HG03196 (cell line): ENCODE results near the gene CLSTN2.
"Not testable (repeated sequence)": the region's sequence is repeated elsewhere in the genome, so short reads cannot be mapped to it uniquely, and the experiment has no call there.

Experiments
- ATAC-seq: cut with Tn5 transposase; IDR thresholded peaks from one replicate; pipeline ENCODE4 v1.9.1; 2021; ENCODE audit not compliant: unreplicated experiment

Gene CLSTN2

GRCh38 chr3:140403079-140403478 lies 468.1 kb downstream of the CLSTN2 start:
- no peak for ATAC-seq

GRCh38 chr3:140403608-140404007 lies 468.6 kb downstream of the CLSTN2 start:
- ATAC-seq, result no peak

GRCh38 chr3:140406655-140407054 lies 471.7 kb downstream of the CLSTN2 start:
- no peak for ATAC-seq

- no peak for ATAC-seq
Measured at GRCh38 chr3:140408252-140408651, 473.3 kb downstream of the CLSTN2 start.

- ATAC-seq, result no peak
Measured at GRCh38 chr3:140416666-140417065, 481.7 kb downstream of the CLSTN2 start.

- ATAC-seq, result no peak
Measured at GRCh38 chr3:140420621-140421357, 485.8 kb downstream of the CLSTN2 start.

GRCh38 chr3:140421884-140422283 lies 486.9 kb downstream of the CLSTN2 start:
- ATAC-seq, result no peak

GRCh38 chr3:140423146-140423545 lies 488.2 kb downstream of the CLSTN2 start:
- no peak for ATAC-seq

- ATAC-seq, result not testable (repeated sequence)
Measured at GRCh38 chr3:140423574-140423973, 488.6 kb downstream of the CLSTN2 start.

GRCh38 chr3:140424211-140424610 lies 489.2 kb downstream of the CLSTN2 start:
- no peak for ATAC-seq

- no peak for ATAC-seq
Measured at GRCh38 chr3:140424726-140425125, 489.7 kb downstream of the CLSTN2 start.

GRCh38 chr3:140427786-140428185 lies 492.8 kb downstream of the CLSTN2 start:
- no peak for ATAC-seq

- ATAC-seq, result no peak
Measured at GRCh38 chr3:140428380-140428779, 493.4 kb downstream of the CLSTN2 start.

- no peak for ATAC-seq
Measured at GRCh38 chr3:140429791-140430190, 494.8 kb downstream of the CLSTN2 start.

GRCh38 chr3:140430494-140430893 lies 495.5 kb downstream of the CLSTN2 start:
- ATAC-seq, result no peak

GRCh38 chr3:140432229-140432669 lies 497.3 kb downstream of the CLSTN2 start:
- no peak for ATAC-seq

GRCh38 chr3:140433431-140433830 lies 498.4 kb downstream of the CLSTN2 start:
- ATAC-seq, result no peak

- no peak for ATAC-seq
Measured at GRCh38 chr3:140434261-140434905, 499.4 kb downstream of the CLSTN2 start.

GRCh38 chr3:140436421-140436820 lies 501.4 kb downstream of the CLSTN2 start:
- no peak for ATAC-seq

GRCh38 chr3:140438736-140439470 lies 503.9 kb downstream of the CLSTN2 start:
- ATAC-seq, result no peak

- no peak for ATAC-seq
Measured at GRCh38 chr3:140439527-140439926, 504.5 kb downstream of the CLSTN2 start.

GRCh38 chr3:140440446-140440845 lies 505.5 kb downstream of the CLSTN2 start:
- ATAC-seq, result no peak
